CD4-positive, alpha-beta T cell treated with Interleukin-15 for 1 hour (primary cell): ENCODE results near the gene RUFY3.
"Not testable (repeated sequence)": the region's sequence is repeated elsewhere in the genome, so short reads cannot be mapped to it uniquely, and the experiment has no call there.

Experiments
- DNase-seq: peaks from one replicate; pipeline ENCODE4 v3.0.0-alpha.2; 2020

The RUFY3 gene, protein sequence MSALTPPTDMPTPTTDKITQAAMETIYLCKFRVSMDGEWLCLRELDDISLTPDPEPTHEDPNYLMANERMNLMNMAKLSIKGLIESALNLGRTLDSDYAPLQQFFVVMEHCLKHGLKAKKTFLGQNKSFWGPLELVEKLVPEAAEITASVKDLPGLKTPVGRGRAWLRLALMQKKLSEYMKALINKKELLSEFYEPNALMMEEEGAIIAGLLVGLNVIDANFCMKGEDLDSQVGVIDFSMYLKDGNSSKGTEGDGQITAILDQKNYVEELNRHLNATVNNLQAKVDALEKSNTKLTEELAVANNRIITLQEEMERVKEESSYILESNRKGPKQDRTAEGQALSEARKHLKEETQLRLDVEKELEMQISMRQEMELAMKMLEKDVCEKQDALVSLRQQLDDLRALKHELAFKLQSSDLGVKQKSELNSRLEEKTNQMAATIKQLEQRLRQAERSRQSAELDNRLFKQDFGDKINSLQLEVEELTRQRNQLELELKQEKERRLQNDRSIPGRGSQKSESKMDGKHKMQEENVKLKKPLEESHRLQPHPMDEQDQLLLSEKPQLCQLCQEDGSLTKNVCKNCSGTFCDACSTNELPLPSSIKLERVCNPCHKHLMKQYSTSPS

DNA sequence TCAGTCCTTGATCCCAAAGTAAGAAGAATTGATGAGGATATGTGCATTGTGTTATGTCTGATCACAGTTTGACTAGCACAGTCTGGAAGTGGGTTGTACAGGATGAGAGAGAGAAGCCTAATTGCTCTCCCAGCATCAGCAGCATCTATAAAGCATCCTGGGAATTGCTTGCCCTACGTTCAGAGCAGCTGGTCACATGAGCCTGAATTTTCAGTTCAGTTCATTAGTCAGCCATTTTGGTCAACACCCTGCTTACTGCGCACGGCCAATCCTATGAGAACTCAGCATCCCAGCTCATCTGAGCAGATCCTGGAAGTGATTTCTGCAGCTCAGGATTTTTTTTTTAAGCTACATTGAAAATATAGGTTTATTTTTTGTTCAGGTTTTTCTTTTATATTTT lies at the start of gene RUFY3:
TSS of gene RUFY3 (plus strand) at position 218 of the 400 bp plus-strand sequence. CDS start 610 bp downstream, outside the sequence.
- DNase-seq = no peak

DNA sequence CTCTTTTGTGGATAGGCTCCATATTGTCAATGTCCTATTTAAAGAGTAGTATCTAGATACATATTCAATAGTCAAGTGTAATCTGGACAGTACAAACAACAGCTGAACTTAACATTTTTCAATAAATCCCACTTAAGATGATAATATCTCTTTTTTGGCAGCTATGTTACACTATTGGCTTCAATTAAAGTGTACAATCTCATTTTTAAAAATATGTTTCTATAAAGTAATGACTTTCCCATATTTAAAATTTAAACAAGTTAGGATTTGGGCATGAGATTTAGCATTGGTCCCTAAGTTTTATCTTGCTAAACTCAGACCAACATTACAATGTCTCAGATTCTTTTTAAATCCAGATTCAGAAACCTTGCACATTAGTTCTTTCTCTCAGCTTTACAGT lies 47.6 kb upstream of the RUFY3 start:
- DNase-seq = no peak

DNA sequence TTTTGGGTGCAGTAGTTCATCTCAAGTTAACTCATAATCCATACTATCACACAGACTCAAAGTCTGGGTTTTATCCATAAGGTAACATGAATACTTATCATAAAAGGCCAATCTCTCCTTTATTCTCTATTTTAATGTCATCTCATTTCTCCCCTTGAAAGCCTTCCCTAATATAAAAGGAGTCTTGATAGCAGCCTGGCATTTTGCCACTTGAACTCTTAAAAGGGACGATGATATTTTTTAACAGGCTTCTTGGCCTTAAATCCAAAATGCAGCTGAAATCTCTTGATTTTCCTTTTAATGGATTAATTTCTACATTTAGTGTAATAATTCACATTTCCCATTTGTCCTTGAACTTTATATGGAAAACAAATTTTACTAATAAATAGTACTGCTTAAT lies 47.0 kb upstream of the RUFY3 start:
- DNase-seq = no peak

DNA sequence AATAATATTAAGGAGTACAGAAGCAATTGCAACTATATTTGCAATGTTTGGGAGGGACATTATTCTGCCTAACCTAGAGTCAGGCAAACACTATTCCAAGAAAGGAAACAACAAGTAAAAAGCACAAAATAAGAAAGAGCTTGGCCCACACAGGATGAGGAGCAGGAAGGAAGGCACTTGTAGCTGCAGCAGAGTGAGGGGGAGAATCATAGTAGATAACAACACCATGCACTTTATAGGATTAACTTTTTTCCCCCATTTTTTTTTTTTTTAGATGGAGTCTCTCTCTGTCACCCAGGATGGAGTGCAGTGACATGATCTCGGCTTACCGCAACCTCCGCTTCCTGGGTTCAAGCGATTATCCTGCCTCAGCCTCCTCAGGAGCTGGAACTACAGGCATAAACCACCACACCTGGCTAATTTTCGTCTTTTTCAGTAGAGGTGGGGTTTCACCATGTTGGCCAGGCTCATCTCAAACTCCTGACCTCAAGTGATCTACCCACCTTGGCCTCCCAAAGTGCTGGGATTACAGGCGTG lies 45.1 kb upstream of the RUFY3 start:
- no peak for DNase-seq

DNA sequence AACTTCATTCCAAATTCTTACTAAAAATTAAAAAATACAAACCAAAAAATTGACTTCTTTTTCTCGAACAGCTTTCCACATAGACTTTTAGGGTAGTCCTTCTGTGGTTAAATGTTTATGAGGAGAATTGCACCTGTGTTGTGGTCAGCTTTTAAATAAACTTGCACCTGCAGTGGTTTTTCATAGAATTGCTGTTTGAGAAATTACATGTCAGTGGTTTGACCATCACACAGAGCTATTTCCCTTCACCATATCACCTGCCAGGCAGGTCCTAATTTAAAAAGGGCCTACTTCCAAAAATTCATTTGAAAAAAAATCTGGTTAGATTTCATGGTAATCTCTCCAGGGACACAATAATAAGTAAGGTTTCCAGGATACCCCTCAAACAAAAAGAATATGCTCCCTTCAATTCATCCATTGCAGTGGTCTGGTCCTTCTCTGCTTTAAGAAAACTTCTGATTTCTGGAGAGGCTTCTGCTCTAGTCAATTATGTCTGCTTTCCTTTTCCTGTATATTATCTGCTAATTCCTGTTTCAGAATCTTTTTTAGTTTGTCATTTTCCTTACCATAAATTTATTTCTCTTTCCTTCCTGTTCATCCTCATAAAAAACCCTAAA lies 43.3 kb upstream of the RUFY3 start:
- no peak for DNase-seq

DNA sequence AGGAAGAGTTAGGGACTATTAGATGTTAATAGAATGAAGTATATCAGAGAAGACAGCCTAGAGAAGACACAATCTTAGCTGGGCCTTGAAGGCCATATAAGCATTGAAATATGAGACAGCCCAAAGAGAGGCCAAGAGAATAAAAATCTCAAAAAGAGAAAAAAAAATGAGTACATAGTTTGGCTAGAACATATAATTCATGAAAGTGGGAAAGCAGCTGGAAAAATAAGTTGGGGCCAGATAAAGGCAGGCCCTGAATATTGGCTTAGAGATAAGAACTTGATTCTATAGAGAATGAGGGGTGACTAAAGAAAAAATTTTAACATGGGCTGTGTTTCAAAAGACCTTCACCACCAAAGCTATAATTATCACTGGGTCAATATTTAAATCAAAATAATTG lies 40.8 kb upstream of the RUFY3 start:
- no peak for DNase-seq

DNA sequence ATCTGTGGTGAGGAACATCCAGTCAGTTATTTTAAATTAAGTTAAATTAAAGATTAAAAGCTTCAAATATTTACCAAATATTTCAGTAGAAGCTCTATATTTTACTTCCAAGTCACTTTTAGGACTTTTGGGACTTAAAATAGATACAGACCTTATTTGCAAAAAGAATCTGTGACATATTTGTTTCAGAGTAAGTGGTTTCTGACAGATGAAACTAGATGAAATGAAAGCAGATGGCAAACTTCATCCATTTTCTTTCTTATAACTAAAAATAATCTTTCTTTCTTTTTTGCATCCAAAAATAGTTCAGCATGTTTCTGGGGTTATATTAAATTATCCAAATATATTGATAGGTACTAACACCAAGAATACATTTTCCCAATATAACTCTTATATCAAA lies 40.1 kb upstream of the RUFY3 start:
- no peak for DNase-seq

DNA sequence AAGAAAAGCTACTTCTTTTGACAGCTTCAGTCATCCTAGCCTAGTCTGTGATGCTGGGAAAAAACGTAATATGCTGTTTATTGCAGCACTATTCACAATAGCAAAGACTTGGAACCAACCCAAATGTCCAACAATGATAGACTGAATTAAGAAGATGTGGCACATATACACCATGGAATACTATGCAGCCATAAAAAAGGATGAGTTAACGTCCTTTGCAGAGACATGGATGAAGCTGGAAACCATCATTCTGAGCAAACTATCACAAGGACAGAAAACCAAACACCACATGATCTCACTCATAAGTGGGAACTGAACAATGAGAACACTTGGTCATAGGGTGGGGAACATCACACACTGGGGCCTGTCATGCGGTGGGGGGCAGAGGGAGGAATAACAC lies 39.6 kb upstream of the RUFY3 start:
- not testable (repeated sequence) for DNase-seq

DNA sequence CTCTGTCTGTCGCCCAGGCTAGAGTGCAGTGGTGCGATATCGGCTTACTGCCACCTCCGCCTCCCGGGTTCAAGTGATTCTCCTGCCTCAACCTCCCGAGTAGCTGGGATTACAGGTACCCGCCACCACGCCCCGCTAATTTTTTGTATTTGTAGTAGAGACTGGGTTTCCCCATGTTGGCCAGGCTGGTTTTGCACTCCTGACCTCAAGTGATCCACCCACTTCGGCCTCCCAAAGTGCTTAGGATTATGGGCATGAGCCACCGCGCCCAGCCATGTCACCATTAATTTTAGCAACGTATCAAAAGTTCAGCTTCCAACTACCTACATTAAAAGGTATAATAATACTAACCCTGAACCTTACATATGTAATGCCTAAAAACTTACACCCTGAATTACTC lies 34.4 kb upstream of the RUFY3 start:
- no peak for DNase-seq

DNA sequence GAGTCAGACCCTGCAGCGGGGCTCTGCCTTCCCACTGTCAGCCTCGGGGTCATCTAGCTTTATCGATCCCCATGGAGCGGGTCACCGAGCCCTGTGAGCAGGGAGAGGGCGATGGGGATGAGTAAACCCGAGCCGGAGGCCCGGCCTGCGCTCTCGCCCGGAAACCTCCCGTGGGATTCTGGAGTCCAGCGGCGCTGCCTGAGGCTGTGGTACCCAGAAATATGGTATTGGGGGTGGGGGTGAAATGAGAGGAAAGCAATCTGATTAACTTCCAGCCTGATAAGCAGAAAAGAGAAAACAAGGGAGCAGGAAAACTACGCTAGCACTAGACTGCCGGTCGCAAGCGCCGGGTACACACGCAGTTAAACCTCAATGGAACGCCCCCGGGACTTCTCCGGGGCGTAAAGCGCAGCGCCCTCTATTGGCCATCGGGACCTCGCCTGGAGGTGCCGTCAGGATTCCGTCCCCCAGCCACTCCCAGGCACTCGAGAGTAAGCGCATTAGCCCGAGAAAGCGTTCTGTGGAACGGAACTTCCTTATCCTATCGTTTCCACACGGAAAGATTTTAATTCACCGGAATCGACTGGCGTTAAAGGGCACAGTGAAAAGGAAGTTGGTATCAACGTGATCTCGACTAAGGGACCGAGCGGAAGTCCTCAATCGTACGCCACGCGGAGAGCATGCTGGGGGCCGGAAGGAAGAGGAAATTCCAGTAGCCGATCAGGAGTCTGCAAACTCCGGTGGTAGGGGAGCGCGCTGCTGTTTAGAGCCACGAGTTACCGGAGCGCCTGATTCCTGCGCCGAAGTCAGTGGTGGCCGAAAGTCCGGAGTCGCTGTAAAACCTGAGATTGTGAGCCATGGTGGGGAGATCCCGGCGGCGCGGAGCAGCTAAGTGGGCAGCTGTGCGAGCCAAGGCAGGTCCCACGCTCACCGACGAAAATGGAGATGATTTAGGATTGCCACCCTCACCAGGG lies 33.7 kb upstream of the RUFY3 start, which contains the start of gene UTP3:
TSS of gene UTP3 (plus strand) at position 712 of the 974 bp plus-strand sequence. CDS start at position 858, 146 bp downstream.
- peak; percentile 92 for DNase-seq

DNA sequence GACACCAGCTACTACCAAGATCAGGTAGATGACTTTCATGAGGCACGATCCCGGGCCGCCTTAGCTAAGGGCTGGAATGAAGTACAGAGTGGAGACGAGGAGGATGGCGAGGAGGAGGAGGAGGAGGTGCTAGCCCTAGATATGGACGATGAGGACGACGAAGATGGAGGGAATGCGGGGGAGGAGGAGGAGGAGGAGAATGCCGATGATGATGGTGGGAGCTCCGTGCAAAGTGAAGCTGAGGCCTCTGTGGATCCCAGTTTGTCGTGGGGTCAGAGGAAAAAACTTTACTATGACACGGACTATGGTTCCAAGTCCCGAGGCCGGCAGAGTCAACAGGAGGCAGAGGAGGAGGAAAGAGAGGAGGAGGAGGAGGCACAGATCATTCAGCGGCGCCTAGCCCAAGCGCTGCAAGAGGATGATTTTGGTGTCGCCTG lies 33.0 kb upstream of the RUFY3 start:
- DNase-seq = no peak

DNA sequence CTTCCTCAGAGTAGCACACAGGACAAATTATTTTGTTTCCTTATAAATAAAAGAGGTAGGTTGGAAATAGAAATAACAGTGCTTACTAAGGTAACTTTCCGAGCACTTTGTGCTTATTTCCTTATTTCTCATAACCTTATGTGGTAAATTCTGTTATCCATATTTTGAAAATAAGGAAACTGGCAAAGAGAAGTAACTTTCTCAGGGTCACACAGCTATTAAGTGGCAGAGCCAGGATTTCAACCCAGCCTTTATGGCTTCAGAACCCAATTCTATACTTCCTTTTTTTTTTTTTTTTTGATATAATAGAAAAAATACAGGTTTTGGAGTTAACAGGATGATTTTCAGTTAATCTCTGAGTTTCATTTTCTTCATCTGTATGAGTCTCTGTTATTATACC lies 30.1 kb upstream of the RUFY3 start:
- DNase-seq = no peak

DNA sequence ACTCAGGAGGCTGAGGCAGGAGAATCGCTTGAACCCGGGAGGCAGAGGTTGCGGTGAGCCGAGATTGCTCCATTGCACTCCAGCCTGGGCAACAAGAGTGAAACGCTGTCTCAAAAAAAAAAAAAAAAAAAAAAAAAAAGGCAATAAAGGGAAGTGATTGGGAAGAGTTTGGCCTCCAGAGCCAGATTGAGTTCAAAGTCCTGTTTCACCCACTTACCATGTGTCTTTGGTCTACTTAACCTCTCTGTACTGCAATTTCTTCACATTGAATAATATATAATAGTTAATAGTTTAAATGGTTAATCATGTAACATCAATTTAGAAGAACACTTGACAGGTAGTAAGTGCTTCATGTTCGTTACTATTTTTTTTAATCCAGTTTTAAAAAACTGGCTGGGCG lies 27.1 kb upstream of the RUFY3 start:
- not testable (repeated sequence) for DNase-seq

DNA sequence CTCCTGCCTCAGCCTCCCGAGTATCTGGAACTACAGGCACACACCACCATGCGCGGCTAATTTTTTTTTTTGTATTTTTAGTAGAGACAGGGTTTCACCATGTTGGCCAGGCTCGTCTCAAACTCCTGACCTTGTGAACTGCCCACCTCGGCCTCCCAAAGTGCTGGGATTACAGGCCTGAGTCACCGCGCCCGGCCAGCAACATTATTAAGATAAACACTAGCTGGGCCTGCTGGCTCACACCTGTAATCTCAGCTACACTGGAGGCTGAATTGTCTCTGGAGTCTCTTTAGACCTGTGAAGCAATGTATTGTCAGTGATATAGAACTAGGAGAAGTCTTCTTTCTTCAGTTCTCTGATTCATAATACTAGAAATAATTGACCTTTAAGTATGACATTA lies 23.3 kb upstream of the RUFY3 start:
- not testable (repeated sequence) for DNase-seq

DNA sequence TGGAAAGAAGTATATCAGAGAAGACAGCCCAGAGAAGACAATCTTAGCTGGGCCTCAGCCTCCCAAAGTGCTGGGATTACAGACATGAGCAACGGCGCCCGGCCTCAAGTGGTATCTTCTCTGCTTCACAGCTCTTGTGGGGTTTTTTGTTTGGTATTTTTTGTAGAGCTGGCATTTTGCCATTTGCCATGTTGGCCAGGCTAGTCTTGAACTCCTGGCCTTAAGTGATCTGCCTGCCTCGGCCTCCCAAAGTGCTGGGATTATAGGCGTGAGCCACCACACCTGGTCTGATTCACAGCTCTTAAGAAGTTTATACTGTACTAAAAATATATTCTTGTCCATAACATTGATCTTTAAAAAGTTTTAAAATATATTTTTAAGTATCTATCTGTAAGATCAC lies 21.1 kb upstream of the RUFY3 start:
- no peak for DNase-seq

DNA sequence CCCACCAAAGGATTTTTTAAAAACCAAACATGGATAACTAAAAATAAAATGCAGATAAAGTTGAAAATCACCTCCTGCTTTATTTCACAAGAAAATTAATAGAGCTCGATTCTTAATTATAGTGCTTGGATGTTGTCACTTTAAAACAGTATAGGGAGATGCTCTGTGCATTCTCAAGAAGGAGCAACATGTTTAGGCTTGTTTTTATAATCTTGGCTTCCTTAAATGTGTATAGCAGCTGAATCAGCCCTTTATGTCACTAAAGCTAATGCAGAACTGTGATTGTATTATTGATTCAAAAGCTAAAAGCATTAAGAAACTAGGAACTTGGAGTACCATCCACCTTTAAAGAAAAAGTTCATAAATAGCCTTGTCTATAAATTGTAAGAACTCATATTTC lies 20.5 kb upstream of the RUFY3 start:
- DNase-seq = no peak

DNA sequence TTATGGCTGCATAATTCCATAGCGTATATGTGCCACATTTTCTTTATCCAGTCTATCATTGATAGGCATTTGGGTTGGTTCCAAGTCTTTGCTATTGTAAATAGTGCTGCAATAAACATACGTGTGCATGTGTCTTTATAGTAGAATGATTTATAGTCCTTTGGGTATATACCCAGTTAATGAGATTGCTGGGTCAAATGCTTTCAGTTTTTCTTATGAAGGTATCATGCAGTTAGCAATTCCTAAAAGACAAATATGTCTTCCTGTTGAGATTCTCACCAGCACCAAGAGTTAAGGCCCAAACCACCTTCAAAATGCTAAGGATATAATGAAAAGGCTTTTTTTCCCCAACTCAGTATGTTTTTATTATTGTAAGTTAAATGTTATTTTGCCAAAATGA lies 19.2 kb upstream of the RUFY3 start:
- DNase-seq = not testable (repeated sequence)

DNA sequence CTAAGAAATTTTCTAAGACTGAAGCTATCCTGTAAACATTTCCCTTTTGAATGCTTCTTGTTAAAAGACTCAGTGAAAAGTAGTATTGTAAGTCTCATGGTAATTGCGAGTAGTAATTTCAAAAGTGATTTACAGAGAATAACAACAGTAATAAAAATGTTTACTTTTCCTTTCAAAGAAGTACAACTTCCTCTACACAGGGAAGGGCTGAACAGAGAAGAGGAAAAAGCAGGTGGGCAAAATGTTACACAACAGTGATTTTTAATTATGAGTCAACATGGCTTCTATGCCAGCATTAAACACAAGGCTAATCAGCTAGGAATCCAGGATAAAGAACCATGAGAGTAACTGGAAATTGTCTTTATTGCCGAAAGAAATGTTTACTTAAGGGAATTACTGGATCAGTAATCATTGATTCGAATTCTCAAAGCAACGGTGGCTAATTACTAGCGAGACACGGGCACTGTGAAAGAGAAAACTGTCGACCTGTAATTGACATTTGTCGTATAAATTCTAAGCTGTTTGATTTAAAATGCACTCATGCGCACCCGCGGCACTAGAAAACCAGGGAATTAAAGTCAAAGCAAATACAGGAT lies 18.0 kb upstream of the RUFY3 start:
- DNase-seq = no peak

DNA sequence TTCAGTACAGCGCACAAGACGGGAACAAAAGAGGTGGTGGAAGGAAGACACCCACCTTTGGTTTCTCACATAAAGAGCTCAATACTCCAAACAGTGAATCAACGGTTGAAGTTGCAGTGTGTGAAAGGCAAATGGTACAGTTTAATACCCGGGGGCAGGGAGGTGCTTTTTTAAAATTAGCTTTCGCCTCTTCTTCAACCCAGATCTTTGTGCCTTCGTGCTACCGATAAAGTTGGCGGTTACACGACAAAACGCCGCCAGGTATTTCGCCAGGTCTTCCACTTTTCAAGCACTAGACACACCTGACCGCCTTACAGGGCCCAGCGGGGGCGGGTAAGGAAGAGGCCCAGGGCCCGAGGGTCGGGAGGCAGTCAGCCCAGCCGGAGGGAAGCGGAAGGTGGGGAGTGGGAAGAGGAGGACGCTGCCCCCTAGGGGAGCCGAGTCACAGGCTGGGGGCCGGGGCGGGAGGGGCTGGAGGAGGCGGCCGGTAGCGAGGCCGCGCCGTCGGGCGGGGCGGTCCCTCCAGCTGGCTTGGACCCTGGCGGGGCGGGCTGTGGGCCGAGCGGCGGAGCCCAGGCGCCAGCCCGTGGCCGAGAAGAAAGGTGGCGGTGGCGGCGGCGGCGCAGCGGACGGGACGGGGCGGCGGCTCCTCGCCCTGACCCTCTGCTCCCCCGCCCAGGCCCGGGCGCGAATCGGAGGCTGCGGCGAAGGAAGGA lies 17.4 kb upstream of the RUFY3 start:
- DNase-seq = peak; percentile 68

DNA sequence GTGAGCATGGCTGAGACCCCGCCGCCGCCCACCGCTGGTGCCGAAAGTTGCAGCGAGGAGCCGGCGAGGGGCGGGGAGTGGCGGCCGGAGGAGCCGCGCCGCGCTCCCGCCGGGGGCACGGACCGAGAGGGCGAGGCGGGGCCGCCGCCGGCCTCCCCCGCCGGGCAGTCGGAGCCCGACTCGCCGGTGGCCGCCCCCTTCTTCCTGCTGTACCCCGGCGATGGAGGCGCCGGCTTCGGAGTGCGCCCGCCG lies 16.9 kb upstream of the RUFY3 start:
- no peak for DNase-seq

DNA sequence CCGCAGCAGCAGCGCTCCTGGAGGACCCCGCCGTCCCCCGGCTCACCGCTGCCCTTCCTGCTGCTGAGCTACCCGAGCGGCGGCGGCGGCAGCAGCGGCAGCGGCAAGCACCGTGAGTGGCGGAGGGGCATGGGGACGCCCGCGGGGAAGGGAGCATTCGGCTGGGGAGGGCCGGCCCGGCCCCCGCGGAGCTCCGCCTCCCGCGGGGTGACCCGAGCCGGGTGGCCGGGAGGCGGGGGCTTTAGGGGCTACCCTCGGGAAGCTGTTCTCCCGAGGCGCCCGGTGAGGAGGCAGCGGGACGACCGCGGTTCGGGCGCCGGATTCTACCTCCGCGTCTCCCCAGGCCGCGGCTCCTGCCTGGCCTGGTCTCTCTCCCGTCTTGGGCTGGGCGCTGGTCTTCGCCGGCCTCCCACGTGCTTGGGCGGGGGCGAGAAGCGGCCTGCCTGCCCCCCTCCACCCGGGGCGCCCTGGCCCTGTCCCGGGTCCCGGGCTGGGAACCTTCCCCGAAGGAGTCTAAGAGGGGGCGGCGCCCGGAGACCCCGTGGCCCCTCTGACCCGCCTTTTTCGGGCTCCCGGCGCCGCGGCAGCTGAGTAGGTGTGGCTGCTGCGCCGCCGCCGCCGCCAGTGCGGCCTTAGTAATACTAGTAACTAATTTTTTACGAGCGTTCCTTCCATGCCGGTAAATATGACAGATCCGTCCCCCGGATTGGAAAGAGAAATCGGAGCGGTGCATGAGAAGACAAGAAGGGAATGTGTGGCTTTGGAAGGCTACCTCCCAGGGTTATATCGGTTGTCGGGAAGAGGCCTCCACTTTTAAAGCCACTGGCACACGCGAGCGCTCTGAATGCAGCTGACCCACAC lies 16.4 kb upstream of the RUFY3 start:
- DNase-seq = peak; percentile 75
